ENCODE data around the gene VAV2. TPM values are rescaled to one million over a fixed set of nuclear protein-coding genes. Genes with fewer than 3 reads are reported as not detected.

VAV2 gene
- total and polyA plus RNA-seq, 2 experiments from 2014 or later: 8.1 to 28.9 TPM

GRCh38 chr9:133770076-133770777, 221.9 kb downstream of the VAV2 start:
- Histone ChIP-seq H3K79me2 (replicated peaks; ENCODE audit: insufficient read depth) (no peaks in the 10 kb centered on the region), H4K20me1 (replicated peaks; ENCODE audit: insufficient read depth) (no peaks in the 10 kb centered on the region), H3K27me3 (ENCODE audit: insufficient read depth) (no peaks in the 10 kb centered on the region), H3K4me1 (ENCODE audit: insufficient read depth) (no peaks in the 10 kb centered on the region), H3K9me2 (ENCODE audit: insufficient read depth) (no peaks in the 10 kb centered on the region), H3K27ac (ENCODE audit: low read depth) (no peak overlapping the region), H3K4me2 (no peak overlapping the region), H3K4me3 (no peak overlapping the region), H3F3A (replicated peaks; ENCODE audit: low read depth) (no peaks in the 10 kb centered on the region), H2AFZ (no peak overlapping the region), H3K36me3 (ENCODE audit: insufficient read depth) (no peaks in the 10 kb centered on the region)
- peaks cover 3% of the 10 kb centered on the region for H3K27me3 Mint-ChIP-seq (ENCODE audit: insufficient read depth, low read depth, poor library complexity)
- no peak overlapping the region; the same call in 2 of the 3 replicates for H3K4me3 Mint-ChIP-seq
- H3K36me3 Mint-ChIP-seq (ENCODE audit: low read depth): peaks cover 36% of the 10 kb centered on the region
- no peak for ATAC-seq
- H3K27ac Mint-ChIP-seq: no peak overlapping the region
- TF ChIP-seq ETS1 (IDR thresholded peaks at IDR 0.05) (no peak), ZNF462 (CRISPR knock-in tag; IDR thresholded peaks at IDR 0.05) (no peak), STAT1 (IDR thresholded peaks at IDR 0.05; ENCODE audit: unreplicated experiment) (no peak), ZNF331 (CRISPR knock-in tag; IDR thresholded peaks at IDR 0.05; ENCODE audit: low read depth) (no peak), REST (IDR thresholded peaks at IDR 0.05; ENCODE audit: unreplicated experiment) (no peak), EZH2 (IDR thresholded peaks at IDR 0.05; ENCODE audit: low read depth, unreplicated experiment) (no peak), CTCF (conservative IDR thresholded peaks at IDR 0.05; ENCODE audit: low read depth in 2 of 2) (no peak), JUNB (IDR thresholded peaks at IDR 0.05; ENCODE audit: unreplicated experiment) (no peak), CREB1 (CRISPR knock-in tag; IDR thresholded peaks at IDR 0.05; ENCODE audit: low read depth) (no peak), POLR2AphosphoS5 (IDR thresholded peaks at IDR 0.05; ENCODE audit: low read depth) (no peak)
- peaks cover 11% of the 10 kb centered on the region; the same call in 2 of the 3 replicates for H3K9me3 Mint-ChIP-seq
- no peaks in the 10 kb centered on the region for H3K4me1 Mint-ChIP-seq
- DNase-seq (ENCODE audit: low spot score): no peak

Data from GM23338 (cell line).